HG03571 (cell line): ENCODE measurements around the gene TK2.

Source experiments
- ATAC-seq: cut with Tn5 transposase; IDR thresholded peaks from one replicate; pipeline ENCODE4 v1.9.1; 2021; ENCODE audit not compliant: unreplicated experiment

Gene TK2

DNA sequence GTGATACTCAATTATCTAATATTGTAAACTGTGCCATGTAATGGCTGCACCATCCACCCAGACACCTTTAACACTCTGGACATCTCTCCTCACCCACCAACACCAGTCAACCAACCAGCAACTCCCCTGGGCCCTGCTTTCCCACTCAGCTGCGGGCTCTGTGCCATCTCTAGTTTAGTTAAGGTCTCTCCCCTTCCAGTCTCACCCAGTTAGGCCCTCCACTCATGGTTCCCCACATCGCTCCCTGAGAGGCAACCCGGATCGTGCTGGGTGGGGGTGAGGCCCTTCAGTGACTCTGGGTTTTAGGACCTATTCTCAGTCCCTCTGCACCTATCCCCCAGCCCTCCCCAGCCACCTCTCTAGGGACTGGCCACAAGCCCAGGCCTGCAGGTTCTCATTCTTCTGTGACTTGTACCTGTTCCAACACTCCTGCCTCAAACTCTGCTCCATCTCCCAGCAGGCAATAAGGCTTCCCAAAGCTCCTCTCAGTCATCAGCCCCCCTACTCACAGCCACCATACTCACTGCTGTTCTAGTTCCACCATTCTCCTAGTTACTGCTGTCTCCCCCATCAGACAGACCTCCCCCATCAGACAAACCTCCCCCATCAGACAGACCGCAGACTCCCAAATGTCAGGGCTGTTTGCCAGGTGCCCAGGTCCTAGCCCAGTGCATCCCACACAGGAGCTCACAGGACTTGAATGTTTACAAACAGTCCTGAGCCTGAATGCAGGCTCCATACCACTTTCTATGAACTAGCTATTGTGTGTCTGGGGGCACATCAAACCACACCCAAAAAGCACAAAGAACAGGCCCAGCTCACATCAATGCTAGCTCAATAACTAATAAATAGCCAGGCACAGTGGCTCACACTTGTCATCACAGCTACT lies 2.6 kb downstream of the TK2 start:
- no peak for ATAC-seq

DNA sequence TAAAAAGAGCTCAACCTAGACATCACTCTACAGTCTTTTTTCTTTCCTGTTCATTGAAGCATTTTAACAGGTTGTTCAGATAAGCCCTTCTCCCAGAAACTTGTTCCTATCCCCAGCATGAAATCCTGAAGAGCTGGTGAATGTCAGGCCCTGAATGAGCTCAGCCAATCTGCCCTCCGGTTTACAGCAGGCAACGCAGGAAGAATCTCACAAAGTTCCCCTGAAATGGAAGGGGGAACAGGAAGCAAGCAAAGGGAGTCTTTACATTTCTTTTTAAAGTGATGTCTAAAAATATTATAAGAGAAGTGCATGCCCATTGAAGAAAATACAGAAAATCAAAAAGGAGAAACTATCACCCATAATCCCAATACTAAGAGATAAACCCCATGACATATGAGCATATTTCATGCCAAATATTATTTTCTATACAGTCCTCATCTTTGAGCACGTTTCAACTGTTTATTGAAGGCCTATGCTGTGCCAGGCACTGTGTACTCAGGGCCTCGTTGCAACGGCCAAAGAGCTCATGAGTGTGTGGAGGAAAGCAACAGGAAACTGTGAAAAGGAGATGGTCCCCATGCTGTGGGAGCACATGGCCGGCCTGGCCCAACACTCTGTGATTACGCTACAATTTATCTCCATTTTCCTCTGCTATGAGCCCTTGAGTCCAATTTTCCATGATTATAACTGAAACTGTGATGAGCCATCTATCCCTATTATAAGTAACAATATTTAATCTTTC lies 5.7 kb downstream of the TK2 start:
- no peak for ATAC-seq

DNA sequence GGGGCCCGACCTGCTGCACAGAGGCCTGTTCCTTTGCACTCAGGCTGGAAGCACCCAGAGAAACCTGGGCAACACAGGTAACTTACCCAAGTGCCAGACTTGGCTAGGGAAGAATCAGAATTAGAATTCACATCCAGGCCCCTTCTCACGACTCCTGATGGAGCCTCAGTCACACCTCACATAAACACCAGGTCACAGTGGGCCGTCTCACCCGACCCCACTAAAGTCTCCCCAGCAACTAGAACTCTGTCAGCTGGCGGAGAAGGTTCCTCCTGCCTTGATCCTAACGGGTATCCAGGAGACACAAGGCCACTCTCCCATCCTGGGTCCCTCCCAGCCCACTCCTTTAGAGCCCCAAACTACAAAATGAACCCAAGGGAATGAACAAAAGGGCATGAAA lies 6.4 kb downstream of the TK2 start:
- ATAC-seq, result no peak

GRCh38 chr16:66542396-66542795 lies 7.5 kb downstream of the TK2 start:
- ATAC-seq, result no peak

DNA sequence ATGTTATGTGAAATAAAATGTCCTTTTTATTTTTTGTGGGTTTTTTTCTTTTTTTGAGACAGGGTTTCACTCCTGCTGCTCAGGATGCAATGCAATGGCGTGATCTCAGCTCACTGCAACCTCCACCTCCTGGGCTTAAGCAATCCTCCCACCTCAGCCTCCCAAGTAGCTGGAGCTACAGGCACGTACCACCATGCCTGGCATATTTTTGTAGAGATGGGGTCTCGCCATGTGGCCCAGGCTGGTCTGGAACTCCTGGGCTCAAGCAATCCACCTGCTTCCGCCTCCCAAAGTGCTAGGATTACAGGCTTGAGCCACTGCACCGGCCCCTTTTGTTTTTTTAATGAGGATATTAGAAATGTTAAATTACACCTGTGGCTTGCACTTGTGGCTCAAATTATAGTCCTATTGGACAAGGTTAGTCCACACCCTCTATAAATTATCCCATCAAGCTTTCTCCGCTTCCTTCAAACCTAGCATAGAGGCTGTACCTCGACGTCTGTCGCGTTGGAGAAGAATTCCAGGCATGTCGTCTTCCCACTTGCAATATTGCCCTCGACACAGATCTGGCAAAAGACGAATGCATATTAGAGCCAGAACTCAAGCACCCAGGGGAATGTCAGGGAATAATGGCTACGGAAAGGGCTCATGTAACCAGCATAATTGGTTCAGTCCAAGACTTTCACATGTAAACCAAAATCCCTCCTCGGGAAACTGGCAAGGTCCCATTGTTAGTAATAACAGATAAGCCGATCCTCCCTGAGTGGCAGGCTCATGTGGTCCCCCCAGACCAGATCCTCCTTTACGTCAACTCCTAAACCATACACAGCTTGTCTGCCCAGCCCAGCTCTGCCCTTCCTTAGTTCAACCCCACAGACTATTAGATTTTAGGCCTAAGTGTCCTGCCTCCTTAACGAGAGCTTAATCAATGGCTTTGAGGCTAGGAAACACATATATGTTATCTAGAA lies 8.2 kb downstream of the TK2 start:
- ATAC-seq, result no peak

DNA sequence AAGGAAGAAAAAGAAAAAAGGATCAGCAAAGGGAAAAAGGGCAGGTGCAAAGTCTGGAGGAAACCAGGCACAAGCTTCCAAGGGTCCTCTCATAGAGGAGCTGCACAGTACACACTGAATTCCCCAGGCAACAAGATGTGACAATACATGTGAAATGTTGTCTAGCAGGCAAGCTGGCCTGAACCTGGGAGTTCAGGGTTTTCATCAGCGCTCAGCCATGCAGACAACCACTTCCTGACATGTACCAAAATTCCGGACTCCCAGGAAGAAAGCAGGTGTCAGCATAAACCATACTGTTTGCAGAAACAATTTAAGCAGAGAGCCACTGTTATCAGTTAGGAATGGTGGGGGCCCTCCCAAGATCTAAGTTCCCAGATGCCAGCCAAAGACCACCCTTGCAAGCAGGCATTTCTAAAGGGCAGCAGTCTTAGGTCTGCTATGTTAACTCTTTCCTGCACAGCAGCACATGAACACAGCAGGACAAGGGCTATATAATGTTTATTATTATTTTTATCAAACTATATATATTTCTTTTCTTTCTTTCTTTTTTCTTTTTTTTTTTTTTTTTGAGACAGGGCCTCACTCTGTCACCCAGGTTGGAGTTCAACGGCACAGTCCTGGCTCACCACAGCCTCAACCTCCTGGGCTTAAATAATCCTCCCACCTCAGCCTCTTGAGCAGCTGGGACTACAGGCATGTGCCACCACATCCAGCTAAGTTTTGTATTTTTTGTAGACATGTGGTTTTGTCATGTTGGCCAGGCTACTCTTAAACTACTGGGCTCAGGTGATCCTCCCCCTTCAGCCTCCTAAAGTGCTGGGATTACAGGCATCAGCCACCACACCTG lies 10.1 kb downstream of the TK2 start:
- peak; percentile 69 for ATAC-seq

- ATAC-seq, result no peak
Measured at GRCh38 chr16:66538910-66539309, 11.0 kb downstream of the TK2 start.

DNA sequence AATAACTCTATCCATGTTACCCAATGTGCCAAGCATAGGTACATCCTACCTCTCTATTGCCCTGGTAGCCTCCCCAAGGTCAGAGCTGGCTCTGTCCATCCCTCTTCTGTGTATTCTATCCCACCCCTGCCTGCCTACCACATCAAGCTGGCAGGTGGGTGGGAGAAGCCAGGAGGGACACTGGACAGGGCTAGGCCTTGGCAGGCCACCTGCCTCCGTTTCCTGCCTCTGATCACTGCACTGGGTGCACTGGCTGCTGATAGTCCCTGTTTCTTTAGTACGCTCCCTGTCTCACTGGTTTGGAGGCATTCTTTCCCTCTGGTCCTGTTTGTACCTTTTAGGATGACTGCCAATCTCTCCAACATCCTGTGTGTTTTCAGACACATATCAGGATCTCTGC lies 12.7 kb downstream of the TK2 start:
- no peak for ATAC-seq

DNA sequence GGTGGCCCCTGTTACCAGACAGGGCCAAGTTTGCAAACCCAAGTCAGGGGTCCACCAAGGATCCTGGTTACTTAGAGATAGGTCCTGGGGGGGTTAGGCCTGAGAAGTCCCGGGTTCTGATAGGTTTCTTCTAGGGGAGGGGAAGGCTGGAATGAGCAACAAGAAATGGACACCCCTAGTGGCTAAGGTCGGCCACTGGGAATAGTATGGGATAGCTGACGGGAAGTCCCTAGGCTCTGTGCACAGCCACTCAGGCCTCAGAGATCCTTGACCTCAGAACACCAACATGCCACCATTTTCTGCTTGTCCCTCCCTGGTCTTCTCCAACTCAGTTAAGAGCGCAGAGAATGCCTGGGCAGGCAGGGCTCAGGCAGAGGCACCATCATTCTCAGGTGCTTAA lies 13.4 kb downstream of the TK2 start:
- no peak for ATAC-seq

DNA sequence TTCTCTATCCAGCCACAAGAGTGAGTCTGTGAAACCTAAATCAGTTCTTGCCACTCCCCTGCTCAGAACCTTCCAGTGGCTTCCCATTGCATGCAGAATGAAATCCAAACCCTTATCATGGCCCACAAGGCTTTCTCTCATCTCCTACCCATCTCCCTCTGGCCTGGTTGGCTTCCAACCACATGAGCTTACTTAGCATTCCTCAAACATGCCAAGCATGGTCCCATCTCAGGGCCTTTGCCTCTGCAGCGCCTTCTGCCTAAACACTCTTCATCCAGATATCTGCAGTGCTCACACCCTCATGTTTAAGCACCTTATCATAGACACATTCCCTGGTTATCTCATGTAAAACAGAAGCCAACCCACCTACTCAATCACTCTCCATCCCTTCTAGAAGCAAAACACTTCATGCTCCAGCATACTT lies 15.5 kb downstream of the TK2 start:
- no peak for ATAC-seq

GRCh38 chr16:66529475-66529874 lies 20.4 kb downstream of the TK2 start:
- ATAC-seq, result no peak

GRCh38 chr16:66528294-66528693 lies 21.6 kb downstream of the TK2 start:
- no peak for ATAC-seq

DNA sequence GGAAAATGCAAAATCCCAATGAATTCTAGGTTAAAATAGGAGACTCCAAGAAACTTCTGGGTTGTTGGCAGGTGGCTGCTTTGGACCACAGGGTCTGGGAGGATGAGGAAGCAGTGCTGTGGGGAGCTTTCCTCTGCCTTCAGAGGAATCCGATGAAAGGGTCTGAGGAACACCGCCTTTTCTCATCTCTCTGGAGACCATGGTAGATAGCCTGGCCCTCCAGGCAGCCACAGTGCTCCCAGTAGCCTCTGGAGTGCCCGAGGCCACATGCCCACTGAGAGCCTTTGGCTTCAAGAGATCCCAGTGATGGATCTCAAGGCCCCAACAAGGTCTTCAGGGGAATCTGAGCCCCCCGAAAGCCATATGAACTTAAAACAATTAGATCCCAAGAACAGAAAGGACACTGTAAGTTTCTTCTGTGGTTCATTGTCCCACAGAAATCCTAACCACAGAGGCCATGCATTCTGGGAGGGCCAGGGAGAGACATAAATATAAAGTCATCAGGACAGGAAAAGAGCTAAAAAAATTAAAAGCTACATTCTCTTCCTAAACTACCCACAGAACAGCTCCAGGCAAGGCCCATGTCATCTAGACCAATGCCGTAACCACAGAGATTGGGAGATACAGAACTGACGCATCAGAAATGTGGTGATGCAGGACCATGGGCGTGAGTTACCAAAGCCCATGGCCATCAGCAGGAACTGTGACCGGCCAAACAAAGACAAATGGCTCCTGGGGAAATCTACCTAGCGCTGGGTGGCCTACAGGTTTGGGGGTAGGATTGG lies 24.3 kb downstream of the TK2 start:
- no peak for ATAC-seq

- ATAC-seq, result peak; percentile 63
Measured at GRCh38 chr16:66524601-66525164, 25.2 kb downstream of the TK2 start.

DNA sequence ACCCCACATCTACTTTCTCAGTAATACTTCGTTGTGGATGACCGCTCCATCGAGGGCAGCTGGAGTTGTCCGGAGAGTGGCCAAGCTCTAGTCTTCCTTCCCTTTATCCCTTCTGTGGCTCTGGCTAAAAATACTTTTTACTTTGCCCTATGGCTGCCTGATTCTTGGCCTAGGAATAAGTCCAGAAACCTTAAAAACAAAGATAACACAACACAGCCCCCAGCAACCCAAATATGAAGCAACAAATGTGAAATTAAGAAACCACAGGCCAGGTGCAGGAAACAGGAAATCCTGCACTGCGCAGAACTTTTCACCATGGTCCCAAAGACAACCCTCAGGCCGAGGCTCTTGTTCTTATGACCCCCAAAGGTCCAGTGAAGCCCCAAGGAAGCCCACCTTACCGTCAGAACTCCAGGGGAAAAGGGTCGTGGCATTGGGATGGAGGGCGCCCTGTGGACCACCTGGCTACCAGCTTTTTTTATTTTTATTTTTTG lies 26.0 kb downstream of the TK2 start:
- ATAC-seq, result no peak

GRCh38 chr16:66522816-66523590 lies 26.9 kb downstream of the TK2 start:
- no peak for ATAC-seq

GRCh38 chr16:66521951-66522771 lies 27.8 kb downstream of the TK2 start:
- peak; percentile 35 for ATAC-seq
